Lower lobe of right lung (tissue), 2 donors: ENCODE measurements around the gene FAM193B. TPM values are rescaled to one million over a fixed set of nuclear protein-coding genes. Genes with fewer than 3 reads are reported as not detected.
"Not testable (repeated sequence)": the region's sequence is repeated elsewhere in the genome, so short reads cannot be mapped to it uniquely, and the experiment has no call there.

Experiments used
- ATAC-seq, 2 donors: fragments of 200-7000 bp; cut with Tn5 transposase; one replicate each; pipeline ENCODE4 v1.9.1; 2020 to 2022; ENCODE audit warnings: mild to moderate bottlenecking in 2 of 2, moderate library complexity in 2 of 2
- DNase-seq: peaks from one replicate; pipeline ENCODE4 v3.0.0-alpha.2; 2020
- H3K27ac ChIP-seq: fragments of 200-600 bp; one replicate; pipeline ENCODE4 v1.8.0; 2022
- H3K27me3 ChIP-seq: fragments of 200-600 bp; one replicate; pipeline ENCODE4 v1.8.0; 2022; ENCODE audit warnings: low read depth
- H3K36me3 ChIP-seq: fragments of 200-600 bp; one replicate; pipeline ENCODE4 v1.8.0; 2022; ENCODE audit warnings: mild to moderate bottlenecking
- H3K4me1 ChIP-seq: fragments of 200-600 bp; one replicate; pipeline ENCODE4 v1.8.0; 2022
- H3K4me3 ChIP-seq: fragments of 200-600 bp; one replicate; pipeline ENCODE4 v1.8.0; 2022; ENCODE audit warnings: mild to moderate bottlenecking
- H3K9me3 ChIP-seq: fragments of 200-600 bp; one replicate; pipeline ENCODE4 v1.8.0; 2022
- intact Hi-C: fragments of 100-400 bp; cut with DNase I; formaldehyde crosslinking; loops from one replicate; pipeline ENCODE4 v1.11.0; 2022
- total RNA-seq: library from RNA; stranded (reverse); fragmentation: NEBNext Ultra II Directional; extraction: Animal tissue kit (Norgen Biotek cat#: 25700); gene quantifications from one replicate; pipeline ENCODE4 v1.2.1, GENCODE V29; 2021
- TF ChIP-seq, protein P1 (sequence below): fragments of 200-600 bp; IDR thresholded peaks from one replicate; pipeline ENCODE4 v1.8.0; 2022; ENCODE audit warnings: antibody characterized with exemption, mild to moderate bottlenecking
- donor health status: DM: no; HTN: yes; CAD: no; lungs with severe emphysema.

Gene FAM193B
- total RNA-seq, 1 donor from 2014 or later = 89.1 TPM

DNA sequence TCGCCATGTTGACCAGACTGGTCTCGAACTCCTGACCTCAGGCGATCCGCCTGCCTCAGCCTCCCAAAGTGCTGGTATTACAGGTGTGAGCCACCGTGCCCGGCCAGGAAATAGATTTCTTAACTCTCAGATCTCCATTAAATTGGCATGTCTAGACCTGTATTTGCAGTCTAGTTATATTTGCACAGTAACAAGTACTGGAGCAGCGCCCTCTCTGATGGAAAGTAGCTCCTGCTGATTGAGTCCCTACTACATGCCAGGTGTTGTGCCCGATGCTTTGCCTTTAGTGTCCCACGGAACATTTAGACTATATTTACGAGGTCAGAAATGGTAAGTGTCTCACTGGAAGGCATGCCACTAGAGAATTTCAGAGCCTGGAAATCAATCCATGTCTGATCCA is 21.8 kb upstream of the FAM193B start:
- no peaks in the 10 kb centered on the region for H3K9me3 ChIP-seq
- H3K36me3 ChIP-seq = no peaks in the 10 kb centered on the region
- H3K4me3 ChIP-seq = no peak overlapping the region
- H3K4me1 ChIP-seq = no peaks in the 10 kb centered on the region
- intact Hi-C loops = no loop called here
- DNase-seq (no peak), ATAC-seq (no peak)
- no peaks in the 10 kb centered on the region for H3K27me3 ChIP-seq
- TF ChIP-seq, protein P1, sequence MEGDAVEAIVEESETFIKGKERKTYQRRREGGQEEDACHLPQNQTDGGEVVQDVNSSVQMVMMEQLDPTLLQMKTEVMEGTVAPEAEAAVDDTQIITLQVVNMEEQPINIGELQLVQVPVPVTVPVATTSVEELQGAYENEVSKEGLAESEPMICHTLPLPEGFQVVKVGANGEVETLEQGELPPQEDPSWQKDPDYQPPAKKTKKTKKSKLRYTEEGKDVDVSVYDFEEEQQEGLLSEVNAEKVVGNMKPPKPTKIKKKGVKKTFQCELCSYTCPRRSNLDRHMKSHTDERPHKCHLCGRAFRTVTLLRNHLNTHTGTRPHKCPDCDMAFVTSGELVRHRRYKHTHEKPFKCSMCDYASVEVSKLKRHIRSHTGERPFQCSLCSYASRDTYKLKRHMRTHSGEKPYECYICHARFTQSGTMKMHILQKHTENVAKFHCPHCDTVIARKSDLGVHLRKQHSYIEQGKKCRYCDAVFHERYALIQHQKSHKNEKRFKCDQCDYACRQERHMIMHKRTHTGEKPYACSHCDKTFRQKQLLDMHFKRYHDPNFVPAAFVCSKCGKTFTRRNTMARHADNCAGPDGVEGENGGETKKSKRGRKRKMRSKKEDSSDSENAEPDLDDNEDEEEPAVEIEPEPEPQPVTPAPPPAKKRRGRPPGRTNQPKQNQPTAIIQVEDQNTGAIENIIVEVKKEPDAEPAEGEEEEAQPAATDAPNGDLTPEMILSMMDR = no peak
- H3K27ac ChIP-seq = no peak overlapping the region

DNA sequence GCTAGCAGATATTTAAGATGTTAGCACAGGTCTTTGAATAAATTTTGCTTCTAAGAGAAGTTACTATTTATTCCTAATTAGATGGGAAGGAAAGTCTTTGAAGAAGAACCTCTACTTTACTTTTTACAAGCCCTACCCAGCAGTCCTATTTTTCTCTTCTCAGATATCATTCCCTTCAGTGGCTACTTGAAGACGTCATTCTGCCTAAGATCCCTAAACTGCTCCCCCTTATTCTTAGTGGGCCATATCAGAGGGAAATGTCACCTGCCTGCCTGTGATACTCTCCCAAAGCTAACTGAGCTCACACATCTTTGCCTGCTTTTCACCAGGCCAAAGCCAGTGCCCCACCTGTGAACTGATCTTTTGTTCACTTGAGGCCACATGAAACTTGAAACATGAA is 21.1 kb upstream of the FAM193B start:
- Histone ChIP-seq H3K27ac (no peak overlapping the region), H3K4me1 (no peaks in the 10 kb centered on the region), H3K27me3 (no peaks in the 10 kb centered on the region), H3K4me3 (no peak overlapping the region), H3K9me3 (no peaks in the 10 kb centered on the region), H3K36me3 (no peaks in the 10 kb centered on the region)
- DNase-seq = no peak
- no peak for ATAC-seq
- TF ChIP-seq, protein P1 = no peak
- intact Hi-C loops = no loop called here

DNA sequence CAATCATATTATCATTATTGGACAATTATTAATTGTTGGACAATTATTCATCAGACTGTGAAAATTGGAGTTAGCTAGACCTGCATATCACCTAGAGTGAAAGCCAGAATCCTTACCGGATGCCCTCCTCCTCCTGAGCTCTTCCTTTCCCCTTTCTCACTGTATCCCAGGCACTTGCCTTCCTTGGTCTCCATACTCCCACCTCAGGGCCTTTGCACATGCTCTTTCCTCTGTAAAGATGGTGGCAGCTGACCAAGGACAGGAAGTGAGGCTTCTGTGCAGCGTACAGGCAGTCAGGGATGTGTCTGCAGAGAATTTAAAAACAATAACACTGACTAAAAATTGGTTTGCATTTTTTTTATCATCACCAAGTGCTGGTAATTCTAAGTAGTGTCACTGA is 15.5 kb upstream of the FAM193B start:
- TF ChIP-seq, protein P1 = no peak
- no peak overlapping the region for H3K27ac ChIP-seq
- ATAC-seq (no peak), DNase-seq (no peak)
- no peaks in the 10 kb centered on the region for H3K36me3 ChIP-seq
- peaks cover 7% of the 10 kb centered on the region for H3K27me3 ChIP-seq
- no peaks in the 10 kb centered on the region for H3K9me3 ChIP-seq
- H3K4me1 ChIP-seq = no peaks in the 10 kb centered on the region
- no peak overlapping the region for H3K4me3 ChIP-seq
- intact Hi-C loops = no loop called here

DNA sequence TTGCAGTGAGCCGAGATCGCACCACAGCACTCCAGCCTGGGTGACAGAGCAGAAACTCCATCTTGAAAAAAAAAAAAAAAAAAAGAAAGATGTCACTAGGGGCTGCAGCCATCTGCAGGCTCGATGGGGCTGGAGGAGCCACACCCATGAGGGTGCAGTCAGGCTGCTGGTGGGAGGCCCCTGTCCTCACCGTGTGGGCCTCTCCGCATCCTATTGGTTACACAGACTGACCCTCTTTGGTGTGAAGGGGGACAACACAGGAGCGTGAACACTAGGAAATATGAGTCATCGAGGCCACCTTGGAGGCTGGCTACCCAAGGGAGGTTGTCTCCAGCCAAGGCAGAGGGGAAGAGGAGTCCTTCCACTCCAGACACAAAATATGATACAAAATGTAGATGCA is 14.0 kb upstream of the FAM193B start:
- Histone ChIP-seq H3K4me3 (no peak overlapping the region), H3K9me3 (no peaks in the 10 kb centered on the region), H3K4me1 (no peaks in the 10 kb centered on the region), H3K27ac (no peak overlapping the region), H3K27me3 (peaks cover 7% of the 10 kb centered on the region), H3K36me3 (no peaks in the 10 kb centered on the region)
- DNase-seq (no peak), ATAC-seq (no peak)
- TF ChIP-seq, protein P1 = no peak
- intact Hi-C loops = no loop called here

DNA sequence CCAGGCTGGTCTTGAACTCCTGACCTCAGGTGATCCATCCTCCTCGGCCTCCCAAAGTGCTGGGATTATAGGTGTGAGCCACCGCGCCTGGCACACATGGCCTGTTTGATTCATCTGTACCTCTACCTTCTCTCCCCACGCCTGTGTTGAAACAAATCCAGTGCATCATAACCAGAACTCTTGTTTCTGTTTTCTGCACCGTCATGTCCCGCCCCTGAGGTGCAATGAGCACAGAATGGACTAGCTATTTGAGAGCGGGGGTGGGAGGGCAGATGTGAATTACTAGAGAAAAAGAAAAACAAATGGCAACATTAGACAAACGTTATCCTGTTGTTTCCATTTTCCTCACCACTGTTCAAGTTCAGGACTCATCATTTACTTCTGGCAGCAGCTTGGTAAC is 10.7 kb upstream of the FAM193B start:
- intact Hi-C loops = no loop called here
- Histone ChIP-seq H3K9me3 (no peaks in the 10 kb centered on the region), H3K27me3 (peaks cover 7% of the 10 kb centered on the region), H3K4me1 (no peaks in the 10 kb centered on the region), H3K4me3 (no peak overlapping the region), H3K27ac (no peak overlapping the region), H3K36me3 (no peaks in the 10 kb centered on the region)
- TF ChIP-seq, protein P1 = no peak
- no peak for ATAC-seq
- no peak for DNase-seq

DNA sequence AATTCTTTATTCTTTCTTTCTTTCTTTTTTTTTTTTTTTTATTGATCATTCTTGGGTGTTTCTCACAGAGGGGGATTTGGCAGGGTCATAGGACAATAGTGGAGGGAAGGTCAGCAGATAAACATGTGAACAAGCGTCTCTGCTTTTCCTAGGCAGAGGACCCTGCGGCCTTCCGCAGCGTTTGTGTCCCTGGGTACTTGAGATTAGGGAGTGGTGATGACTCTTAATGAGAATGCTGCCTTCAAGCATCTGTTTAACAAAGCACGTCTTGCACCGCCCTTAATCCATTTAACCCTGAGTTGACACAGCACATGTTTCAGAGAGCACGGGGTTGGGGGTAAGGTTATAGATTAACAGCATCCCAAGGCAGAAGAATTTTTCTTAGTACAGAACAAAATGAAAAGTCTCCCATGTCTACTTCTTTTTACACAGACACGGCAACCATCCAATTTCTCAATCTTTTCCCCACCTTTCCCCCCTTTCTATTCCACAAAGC is 5.1 kb upstream of the FAM193B start:
- H3K27me3 ChIP-seq, ATAC-seq, intact Hi-C loops, H3K4me3 ChIP-seq, H3K4me1 ChIP-seq, H3K27ac ChIP-seq, H3K9me3 ChIP-seq, H3K36me3 ChIP-seq, DNase-seq: not testable (repeated sequence)
